NCI-H2171 treated with DMSO at 0.1 percent for 48 hours (cell line): ENCODE results near the gene HTR5A.
"Not testable (repeated sequence)": the region's sequence is repeated elsewhere in the genome, so short reads cannot be mapped to it uniquely, and the experiment has no call there.

Experiments
- DNase-seq: peaks from one replicate; lab custom pipeline; 2025; lab: John Stamatoyannopoulos, UW

HTR5A gene

DNA sequence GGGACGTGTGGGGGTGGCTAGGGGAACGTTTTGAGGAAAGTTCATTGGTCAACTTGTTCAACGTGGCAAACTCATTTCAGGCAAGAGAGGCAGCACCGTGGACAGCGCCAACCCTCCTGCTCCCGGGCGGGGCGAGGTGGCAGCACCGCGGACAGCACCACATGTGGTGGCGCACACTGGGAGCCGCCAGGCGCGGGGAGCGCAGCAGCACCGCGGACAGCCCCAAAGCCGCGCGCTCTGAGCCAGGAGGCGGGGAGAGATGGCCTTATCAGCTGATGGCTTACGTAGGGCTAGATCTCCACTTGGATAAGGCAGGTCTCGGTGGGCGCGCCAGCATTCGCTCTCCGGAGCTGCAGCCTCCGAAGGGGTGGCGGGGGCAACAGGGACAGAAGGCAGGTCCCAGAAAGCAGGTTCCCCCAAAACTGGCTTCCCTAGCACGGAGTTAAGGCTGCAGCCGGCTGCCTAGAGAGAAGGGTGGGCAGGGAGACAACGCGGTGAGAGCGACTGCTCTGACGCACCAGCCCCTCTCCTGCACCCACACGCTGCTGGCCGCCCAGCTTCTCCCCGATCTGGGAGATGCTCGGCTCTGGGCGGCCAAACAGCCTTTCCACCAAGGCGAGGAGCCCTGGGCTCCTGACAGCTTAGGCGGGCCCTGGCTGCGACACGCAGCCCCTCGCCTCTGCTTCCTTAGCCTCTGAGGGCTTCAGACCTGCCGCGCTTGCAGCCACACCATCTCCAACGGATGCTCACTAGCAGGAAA lies at the start of gene HTR5A:
HTR5A (plus strand) TSS at position 333 of the 760 bp plus-strand sequence. CDS start 576 bp downstream, outside the sequence.
- DNase-seq, result peak; percentile 7

DNA sequence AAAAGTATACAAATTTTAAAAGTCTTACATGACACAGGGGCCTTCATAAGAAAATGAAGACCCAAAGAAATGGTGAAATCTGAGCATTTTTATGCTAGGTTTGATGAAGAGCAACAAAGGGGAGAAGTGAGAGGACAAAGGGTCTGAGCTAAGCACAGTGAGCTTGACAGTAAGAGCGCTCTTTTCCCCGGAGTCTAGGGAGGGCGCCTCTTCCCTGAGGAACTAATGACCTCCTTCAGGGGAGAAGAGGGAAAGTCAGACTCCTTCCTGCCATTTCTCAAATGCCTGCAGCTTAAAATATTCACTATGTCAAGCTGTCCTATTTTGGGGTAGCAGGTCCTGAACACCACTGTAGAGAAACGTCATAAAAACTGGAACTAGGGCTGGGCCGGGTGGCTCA lies 49.1 kb upstream of the HTR5A start:
- no peak for DNase-seq

DNA sequence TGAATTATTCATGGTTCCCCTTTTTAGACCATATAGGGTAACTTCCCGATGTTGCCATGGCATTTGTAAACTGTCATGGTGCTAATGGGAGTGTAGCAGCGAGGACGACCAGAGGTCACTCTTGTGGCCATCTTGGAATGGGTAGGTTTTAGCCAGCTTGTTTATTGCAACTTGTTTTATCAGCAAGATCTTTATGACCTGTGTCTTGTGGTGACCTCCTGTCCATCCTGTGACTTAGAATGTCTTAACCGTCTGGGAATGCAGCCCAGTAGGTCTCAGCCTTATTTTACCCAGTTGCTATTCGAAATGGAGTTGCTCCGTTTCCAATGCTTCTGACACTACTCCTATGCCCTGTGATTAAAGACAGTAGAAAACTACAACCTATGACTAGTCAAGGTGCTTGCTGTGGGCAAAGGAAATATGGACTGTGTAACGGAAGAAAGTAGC lies 48.4 kb upstream of the HTR5A start:
- no peak for DNase-seq

DNA sequence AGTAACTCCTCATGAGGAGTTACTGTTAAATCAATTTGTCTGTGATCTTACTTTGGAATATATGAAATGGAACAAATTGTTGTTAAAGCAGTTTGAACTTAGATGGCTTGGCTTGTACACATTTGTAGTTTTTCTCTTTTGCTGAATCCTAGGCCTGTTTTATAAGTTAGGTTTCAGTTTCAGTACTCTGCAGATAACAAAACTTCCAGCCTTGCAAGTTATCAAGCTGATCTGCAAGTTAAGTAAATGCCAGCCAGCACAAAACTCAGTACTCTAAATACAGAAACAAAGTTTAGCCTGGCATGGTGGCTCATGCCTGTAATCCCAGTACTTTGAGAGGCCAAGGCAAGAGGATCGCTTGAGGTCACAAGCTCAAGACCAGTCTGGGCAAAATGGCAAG lies 42.2 kb upstream of the HTR5A start:
- no peak for DNase-seq

DNA sequence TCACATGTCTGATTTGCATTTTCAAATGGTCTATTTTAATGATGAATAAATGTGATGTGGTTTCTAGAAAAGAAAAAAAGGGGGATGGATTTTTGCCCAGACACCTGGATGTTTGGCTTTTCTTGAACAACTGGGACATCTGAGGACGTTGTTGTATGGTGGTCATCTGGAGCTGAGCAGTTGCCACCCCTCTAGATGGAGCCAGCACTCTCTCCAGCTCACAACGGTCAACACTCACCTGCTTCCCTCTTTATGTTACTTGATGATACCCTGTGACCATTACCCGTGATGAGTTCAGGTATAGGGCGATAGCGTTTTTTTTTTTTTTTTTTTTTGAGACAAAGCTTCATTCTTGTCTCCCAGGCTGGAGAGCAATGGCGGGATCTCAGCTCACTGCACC lies 37.1 kb upstream of the HTR5A start:
- no peak for DNase-seq

DNA sequence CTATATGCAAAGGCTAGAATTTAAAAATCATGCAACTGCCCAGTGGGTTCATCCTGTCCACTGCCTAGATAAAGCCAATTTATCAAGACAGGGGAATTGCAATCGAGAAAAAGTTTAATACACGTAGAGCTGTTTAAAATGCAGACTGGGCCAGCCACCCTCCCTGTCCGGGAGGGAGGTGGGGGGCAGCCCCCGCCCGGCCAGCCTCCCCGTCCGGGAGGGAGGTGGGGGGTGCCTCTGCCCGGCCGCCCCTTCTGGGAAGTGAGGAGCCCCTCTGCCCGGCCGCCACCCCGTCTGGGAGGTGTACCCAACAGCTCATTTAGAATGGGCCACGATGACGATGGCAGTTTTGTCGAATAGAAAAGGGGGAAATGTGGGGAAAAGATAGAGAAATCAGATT lies 35.6 kb upstream of the HTR5A start:
- not testable (repeated sequence) for DNase-seq

DNA sequence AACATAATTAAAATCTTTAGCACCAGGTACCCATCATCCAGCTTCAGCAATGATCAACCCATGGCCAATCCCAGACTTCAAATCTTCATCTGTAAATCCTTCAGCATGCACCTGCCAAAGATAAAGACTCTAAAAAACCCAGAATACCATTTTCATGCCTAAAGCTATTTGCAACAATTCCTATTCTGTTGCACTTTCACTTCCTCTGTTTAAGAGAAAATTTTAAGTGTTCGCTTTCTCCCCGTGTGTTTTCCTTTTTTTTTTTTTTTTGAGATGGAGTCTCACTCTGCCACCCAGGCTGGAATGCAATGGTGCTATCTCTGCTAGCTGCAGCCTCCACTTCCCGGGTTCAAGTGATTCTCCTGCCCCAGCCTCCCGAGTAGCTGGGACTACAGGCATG lies 31.8 kb upstream of the HTR5A start:
- no peak for DNase-seq

DNA sequence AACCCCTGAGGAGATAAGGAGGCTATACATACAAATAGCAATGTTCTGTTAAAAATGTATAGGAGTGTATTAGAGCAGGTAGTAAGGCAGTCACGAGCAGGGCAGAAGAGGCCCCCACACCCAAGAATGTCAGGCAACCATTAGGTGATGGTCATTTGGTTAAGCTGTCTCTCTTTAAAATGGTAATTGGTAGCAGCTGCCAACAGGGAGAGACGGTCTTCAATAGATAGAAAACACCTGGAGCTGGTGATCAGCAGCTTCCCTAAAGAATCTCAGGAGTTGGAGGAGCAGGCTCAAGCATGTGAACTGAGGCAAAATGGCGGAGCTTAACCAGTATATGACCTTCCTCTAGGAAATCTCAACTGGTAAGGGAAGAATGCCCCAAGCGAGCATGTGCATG lies 26.4 kb upstream of the HTR5A start:
- DNase-seq, result no peak

DNA sequence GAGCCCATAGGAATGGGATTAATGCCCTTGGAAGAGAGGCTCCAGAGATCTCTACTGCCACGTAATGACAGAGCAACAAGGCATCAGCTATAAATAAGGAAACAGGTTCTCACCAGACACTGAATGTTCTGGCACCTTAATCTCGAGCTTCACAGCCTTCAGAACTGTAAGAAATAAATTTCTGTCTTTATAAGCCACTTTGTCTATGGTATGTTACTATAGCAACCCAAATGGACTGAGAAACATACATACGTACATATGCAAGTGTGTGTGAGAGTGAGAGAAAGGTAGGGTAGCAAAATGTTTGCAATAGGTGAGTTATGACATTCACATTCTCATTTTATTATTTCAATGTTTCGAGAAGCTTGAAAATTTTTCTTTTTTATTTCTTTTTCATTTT lies 22.1 kb upstream of the HTR5A start:
- DNase-seq, result no peak

DNA sequence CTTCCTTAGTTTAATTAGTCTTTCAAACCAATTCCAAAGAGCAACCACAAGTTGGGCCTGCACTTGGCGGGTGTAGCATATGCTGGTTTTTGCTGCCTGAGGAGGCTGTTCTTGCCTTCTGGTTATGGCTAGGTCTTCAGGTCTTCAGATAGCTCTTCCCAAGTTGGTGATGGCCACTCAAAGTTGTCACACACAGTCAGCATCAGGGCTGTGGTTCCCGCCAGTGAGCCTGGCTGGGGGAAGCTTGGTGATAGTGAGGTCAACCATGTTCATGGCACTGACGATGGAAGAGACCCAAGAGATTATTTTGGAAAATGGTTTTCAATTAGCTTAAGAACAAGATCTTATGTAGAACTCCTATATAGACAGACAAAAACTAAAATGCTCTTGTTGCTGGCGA lies 18.8 kb upstream of the HTR5A start:
- no peak for DNase-seq

DNA sequence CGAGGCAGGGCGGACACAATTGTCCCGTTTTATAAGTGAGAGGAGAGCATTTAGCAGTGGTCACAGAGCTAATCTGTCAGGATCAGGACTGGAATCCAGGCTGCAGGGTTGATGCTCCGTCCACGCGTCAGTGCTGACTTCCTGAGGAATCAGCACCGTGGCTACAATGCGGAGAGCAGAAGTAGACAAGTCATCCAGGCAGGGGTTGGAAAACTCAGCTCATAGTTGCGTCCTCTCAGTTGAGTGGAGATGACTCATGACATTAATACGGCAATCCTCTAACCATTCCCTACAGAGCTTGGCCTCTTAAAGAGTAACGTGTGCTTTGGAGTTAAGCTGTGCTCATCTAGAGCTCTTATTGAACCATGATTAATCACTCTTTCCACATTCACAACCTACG lies 17.1 kb upstream of the HTR5A start:
- DNase-seq, result no peak

DNA sequence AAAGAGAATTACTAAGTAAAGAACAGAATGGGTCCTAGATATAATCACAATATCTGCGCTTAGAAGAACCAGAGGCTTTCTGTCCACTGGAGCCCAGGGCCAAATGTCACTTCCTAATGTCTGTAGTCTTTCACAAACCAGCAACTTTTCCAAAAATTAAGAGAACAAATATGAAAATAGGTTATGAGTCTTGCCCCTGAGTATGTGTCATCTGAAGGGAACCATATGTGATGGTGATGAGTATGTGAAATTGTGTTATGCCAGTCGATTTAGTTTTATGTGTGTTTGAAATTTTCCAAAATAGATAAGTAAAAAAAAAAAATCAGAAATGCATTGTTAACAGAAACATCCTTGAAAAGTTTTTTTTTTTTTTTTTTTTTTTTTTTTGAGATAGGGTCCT lies 15.4 kb upstream of the HTR5A start:
- no peak for DNase-seq

DNA sequence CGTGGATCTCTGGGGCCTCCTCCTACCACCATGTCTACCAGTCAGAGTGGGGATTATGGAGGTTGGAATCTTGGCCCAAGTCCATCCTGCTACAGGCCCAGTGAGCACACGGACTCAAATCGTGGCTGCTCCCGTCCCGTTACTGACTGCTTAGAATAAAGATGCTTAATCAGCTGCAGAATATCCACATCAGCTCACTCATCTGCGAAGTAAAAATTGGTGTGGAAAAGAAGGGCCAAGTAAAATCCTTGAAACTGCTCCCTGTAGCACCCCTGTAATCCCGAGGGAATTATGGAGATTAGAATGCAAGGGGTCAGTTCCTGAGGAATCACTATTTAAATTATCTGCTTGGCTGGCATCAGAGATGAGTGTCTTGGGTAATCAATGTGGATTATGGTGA lies 13.0 kb upstream of the HTR5A start:
- no peak for DNase-seq

DNA sequence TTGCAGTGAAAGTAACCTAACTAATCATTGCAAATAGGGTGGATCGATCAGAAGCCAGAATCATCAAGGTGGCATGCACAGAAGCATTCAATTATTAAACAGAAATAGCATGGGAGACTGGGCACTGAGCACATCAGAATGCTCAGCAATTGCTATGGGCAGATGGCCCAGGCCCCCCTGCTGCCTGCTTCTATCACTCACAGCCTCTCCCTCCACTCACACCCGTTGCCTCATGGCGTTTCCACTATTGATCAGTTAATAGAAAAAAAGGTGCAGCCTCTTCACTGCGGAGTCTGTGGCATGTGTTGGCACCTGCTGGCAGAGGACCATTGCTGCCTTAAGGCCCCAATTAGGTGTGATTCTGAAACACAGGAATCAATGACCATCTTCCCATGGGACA lies 11.2 kb upstream of the HTR5A start:
- DNase-seq, result peak; percentile 21

DNA sequence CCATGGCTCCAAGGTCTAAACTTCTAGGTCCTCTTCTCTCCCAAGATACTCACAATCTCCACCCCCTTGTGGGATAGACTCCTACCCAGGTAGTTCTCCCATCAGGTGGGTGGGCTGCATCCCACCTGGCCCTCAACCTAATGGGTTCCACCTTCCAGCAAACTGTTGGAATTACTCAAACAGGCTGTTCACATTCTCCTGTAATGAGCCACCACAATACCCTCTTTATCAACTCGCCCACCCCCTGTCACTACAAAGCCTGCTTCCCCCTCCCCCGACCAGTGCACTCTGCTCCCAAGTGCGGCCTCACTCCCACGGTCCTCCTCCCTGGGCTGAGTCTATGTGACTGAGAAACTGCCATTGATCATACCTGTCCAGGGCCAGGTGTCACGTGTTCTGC lies 10.4 kb upstream of the HTR5A start:
- DNase-seq, result no peak

DNA sequence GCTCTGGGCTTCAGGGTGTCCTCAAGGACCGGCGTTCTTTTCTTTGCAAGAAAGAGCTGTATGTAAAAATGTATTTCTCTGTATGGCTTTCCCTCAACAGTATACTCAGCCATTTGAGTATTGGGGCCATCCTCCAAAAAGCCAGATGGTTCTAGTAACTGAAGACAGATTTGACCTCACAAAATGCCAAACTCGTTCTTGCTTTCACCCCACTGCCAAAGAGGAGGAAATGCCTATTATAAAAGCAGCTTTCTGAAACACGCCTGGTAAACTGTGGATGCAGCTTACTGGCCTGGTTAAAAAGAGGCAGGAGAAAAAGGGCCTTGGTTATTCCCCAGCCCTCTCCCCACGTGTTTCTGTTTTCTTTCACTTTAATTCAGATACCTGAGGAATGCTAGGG lies 7.7 kb upstream of the HTR5A start:
- no peak for DNase-seq

DNA sequence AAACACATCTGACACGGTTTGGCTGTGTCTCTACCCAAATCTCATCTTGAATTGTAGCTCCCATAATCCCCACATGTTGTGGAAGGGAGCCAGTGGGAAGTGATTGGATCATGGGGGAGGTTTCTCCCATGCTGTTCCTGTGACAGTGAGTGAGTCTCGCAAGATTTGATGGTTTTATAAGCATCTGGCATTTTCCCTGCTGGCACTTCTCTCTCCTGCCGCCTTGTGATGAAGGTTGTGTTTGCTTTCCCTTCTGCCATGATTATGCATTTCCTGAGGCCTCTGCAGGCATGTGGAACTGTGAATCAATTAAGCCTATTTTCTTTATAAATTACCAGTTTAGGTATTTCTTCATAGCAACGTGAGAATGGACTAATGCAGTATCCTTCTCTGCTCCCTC lies 5.9 kb upstream of the HTR5A start:
- no peak for DNase-seq

DNA sequence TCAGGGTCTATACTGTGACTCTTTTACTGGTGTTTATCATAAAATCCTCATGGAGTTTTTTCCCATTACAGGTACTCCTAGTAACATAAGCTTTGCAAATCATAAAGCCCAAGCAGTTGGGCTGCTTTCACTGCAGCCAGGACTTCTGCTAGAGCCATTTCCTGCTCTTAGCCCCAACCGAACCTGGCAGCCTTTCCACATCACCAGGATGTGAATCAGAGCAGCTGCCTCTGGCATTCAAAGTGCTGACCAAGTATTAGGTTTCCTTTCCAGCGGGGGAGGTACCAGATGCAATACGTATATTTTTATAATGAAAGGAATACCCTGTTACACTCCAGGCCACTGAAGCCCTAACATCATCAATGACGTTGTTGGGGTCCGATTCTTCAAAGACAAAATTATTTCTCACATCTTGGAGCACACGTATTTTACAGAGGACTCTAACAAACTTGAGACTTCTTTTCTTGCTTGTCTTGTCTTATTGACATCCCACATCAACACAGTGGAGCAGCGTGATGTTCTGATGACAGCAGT lies 3.6 kb upstream of the HTR5A start:
- DNase-seq, result no peak

DNA sequence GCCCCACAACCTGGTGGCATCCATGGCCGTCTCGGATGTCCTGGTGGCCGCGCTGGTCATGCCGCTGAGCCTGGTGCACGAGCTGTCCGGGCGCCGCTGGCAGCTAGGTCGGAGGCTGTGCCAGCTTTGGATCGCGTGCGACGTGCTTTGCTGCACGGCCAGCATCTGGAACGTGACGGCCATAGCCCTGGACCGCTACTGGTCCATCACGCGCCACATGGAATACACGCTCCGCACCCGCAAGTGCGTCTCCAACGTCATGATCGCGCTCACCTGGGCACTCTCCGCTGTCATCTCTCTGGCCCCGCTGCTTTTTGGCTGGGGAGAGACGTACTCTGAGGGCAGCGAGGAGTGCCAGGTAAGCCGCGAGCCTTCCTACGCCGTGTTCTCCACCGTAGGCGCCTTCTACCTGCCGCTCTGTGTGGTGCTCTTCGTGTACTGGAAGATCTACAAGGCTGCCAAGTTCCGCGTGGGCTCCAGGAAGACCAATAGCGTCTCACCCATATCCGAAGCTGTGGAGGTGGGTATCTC lies 1.1 kb downstream of the HTR5A start:
- DNase-seq, result no peak

DNA sequence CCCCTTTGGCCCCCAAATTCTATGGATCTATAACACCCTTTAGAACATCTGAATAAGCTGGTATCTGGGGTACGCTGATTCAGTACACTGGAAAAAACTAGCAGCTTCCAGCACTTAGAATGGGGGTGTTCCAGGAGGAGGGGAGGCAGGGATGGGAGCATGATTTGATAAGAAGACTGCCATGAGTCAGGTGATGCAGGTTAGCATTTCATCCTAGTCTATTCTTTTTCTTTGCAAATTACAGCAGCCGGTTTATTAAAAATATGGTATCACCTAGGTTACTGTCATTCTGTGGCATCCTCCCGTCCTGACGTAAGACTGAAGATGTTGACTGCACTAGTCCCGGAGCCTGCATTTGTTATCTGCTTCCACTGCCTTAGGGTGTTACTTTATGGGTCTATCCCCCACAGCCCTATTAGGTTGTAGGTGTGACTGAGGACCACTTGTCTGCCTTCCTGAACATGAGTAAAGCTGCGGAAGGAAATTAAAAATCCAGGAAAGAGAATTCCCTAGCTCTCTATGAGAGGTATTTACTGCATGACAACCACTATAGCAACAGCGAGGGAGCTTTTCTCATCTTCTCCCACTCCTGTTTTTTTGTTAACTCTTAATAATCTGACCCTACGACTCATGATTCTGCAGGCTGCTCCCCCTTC lies 1.9 kb downstream of the HTR5A start:
- DNase-seq, result no peak

DNA sequence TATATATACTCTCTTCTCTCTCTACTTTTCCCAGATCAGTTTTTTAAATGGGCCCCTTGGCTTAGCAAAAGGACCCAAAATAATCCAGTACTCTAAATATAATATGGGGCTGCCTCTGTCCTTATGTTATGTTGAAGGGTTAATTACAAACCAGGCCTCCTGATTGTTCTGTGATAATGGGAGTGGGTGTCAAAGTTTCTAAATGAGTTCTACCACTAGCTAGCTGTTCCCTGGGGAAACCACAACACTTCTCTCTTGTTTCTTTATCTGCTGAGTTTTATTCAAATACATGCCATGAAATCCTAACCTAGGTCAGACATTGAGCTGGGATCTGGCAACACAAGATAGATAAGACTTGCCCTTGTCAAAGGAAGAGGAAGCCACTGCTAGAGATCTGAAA lies 3.8 kb downstream of the HTR5A start:
- no peak for DNase-seq

DNA sequence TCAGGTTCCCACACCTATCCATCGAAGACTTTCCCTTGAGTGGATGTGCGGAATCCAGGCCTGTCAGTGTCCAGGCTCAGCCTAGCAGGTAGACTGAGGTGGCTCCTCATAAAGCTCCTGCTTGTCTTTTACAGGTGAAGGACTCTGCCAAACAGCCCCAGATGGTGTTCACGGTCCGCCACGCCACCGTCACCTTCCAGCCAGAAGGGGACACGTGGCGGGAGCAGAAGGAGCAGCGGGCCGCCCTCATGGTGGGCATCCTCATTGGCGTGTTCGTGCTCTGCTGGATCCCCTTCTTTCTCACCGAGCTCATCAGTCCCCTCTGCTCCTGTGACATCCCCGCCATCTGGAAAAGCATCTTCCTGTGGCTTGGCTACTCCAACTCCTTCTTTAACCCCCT lies 13.9 kb downstream of the HTR5A start:
- DNase-seq, result no peak

DNA sequence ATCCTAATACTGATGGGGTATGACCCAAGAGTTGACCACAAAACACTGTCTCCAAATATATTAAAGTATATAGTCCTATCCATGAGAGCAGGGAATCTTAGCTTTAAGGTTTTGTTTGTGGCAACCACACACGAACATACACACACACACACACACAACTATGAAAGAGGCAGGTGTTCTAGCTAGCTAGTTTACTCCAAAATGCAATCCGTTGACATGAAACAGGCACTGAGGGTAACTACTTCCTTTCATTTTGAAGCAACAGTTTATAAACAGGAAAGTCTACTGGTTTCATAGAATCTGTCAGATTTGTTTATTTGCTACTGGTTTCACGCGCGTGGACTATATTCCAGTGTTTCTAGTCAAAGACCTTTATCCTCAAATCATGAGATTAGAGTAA lies 14.8 kb downstream of the HTR5A start:
- no peak for DNase-seq
